HG02678 (cell line): ENCODE measurements around the gene TET1.
"Not testable (repeated sequence)": the region's sequence is repeated elsewhere in the genome, so short reads cannot be mapped to it uniquely, and the experiment has no call there.

Experiments used
- ATAC-seq: cut with Tn5 transposase; IDR thresholded peaks from one replicate; pipeline ENCODE4 v1.9.1; 2021; ENCODE audit warnings: mild to moderate bottlenecking, moderate library complexity; ENCODE audit not compliant: unreplicated experiment

Gene TET1

DNA sequence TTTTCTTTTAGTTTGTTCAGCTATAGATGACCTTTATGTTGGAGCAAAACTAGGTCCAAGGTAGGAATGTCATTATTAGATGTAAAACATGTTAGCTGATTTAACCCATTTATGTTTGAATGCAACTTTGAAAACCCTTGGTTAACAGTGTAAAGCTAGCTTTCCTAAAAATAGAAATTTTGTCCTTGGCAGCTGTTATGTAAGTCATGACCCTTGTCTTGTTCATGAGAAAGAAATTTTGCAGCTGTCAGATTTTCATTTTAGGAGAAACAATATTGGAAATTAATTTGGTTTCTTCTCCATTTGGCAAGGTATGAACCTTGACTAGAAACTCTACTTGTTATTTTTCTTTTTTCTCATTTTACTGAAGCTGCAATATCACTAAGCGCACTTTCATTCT lies 137.0 kb downstream of the TET1 start:
- ATAC-seq, result no peak

DNA sequence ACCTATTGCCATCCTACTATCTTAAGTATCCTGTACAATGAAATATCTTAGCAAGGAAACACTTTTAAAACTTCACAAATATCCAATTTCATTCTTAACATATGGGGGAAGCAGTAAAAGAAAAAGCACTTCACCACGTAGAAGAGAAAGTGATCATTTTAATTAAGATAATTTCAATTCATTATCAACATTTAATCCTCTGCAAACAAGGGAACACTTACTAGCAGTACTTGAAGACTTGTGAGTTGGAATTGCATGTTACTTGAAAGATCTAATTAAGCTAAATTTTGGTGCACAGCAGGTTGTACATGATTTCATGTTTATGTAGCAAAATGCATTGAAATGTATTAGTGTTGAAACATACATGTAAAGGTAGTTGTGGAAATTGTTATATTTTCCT lies 140.1 kb downstream of the TET1 start:
- no peak for ATAC-seq

DNA sequence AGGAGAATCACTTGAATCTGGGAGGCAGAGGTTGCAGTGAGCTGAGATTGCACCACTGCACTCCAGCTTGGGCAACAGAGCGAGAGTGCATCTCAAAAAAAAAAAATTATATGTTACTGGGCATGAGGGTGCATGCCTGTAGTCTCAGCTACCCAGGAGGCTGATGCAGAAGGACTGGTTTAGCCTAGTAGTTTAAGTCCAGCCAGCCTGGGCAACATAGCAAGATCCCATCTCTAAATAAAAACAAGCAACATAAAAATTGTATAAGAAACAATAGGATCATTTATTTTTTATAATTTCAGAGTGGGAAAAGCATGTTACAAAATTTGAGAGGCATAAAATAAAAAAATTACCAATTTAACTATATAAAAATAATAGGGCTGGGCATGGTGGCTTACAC lies 145.4 kb downstream of the TET1 start:
- ATAC-seq, result no peak

DNA sequence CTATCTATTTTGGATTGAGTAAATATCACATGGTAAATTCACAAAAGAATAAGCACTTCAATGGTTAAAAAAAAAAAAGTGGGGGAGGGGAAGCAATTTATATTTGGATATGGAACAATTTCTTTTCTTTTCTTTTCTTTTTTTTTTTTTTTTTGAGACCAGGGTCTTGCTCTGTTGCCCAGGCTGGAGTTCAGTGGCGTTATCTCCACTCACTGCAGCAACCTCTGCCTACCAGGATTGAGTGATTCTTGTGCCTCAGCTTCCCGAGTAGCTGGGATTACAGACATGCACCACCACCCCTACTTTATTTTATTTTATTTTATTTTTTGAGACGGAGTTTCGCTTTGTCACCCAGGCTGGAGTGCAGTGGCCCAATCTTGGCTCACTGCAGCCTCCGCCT lies 148.8 kb downstream of the TET1 start:
- not testable (repeated sequence) for ATAC-seq

DNA sequence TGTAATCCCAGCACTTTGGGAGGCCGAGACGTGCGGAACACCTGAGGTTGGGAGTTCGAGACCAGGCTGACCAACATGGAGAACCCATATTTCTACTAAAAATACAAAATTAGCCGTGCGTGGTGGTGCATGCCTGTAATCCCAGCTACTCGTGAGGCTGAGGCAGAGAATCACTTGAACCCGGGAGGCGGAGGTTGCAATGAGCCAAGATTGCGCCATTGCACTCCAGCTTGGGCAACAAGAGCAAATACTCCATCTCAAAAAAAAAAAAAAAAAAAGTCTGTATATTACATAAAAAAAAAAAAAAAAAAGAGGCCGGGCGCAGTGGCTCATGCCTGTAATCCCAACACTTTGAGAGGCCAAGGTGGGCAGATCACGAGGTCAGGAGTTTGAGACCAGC lies 152.9 kb downstream of the TET1 start:
- ATAC-seq, result not testable (repeated sequence)

DNA sequence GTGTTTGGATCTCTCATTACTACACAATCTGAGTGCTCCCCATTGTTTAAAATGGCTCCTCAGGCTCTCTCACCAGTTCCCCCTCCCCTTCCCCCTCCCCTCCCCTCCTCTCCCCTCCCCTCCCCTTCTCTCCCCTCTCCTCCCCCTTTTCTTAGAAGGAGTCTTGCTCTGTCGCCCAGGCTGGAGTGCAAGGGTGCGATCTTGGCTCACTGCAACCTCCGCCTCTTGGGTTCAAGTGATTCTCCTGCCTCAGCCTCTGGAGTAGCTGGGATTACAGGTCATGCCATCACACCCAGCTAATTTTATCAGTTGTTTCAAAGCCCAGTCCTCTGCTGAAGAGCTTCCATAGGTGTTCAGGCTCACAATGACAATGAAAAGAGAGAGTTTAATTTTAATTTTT lies 157.3 kb downstream of the TET1 start:
- no peak for ATAC-seq

DNA sequence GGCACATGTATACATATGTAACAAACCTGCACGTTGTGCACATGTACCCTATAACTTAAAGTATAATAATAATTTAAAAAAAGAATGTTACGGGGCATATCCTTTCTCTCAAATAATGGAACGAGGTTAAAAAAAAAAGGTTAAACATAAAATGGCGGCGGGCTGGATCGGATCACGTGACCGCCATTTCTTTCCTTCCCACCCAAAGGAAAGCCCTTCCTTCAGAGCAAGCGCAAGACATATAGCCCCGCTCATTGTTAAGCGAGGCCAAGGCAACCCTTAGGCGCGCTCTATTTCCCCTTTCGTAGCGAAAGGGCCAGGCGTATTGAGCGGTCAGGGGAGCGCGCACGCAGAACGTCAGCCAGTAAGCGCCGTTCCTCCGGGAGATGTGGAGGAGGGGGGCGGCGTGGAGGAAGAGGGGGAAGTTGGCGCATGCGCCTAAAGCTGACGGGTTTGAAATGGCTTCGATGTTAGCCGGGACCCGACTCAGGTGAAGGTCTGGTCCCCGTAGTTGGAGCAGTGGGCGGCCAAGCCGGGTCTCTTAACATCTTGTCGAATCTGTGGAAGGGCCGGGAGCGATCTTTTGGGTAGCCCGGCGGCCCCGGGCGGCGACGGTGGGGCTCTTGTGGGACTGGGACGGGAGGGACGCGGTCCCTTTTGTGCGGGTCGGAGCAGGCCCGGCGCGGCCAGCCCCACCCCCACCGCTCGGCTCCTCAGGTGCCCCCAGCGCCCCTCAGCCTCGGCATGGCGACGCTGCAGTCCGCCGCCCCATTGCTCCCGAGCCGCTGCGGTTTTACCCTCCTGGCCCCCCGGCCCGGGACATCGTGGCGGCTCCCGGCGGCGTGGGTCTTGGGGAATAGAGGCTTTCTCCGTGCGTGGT lies 160.9 kb downstream of the TET1 start, which contains the start of gene CCAR1:
Gene CCAR1 (plus strand): TSS at position 447 of the 880 bp plus-strand sequence. CDS start 1,266 bp downstream, outside the sequence.
- ATAC-seq, result peak; percentile 99

DNA sequence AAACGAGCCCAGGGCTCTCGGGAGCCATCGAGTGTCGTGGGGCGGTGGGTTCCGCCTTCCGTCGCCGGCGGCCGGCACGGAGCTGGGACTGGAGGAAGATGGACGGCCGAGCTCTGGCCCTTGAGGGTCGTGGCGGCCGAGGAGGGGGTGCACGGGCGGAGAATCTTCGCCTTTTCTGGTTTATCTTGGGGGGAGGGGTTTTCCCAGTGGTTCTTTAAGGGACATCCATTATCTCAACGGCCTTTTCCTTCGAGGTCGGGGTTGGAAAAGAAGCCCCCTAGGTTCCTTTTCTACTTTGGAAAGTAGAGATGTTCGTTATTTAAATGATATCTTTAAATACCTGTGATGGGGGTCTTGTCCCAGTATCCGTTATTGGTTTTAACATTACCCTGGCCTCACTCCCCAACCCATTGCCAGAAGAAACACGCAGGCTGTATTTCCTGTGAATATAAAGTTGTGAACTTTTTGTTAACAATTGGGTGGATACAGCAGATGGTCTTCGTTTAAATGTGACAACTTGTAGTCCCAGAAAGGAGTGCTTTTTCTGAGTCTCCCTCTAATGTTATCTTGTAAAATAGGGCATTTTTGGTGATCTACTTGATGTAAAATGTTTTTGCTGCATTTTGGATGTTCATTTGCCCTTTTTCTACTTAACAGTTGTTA lies 161.7 kb downstream of the TET1 start:
- no peak for ATAC-seq

DNA sequence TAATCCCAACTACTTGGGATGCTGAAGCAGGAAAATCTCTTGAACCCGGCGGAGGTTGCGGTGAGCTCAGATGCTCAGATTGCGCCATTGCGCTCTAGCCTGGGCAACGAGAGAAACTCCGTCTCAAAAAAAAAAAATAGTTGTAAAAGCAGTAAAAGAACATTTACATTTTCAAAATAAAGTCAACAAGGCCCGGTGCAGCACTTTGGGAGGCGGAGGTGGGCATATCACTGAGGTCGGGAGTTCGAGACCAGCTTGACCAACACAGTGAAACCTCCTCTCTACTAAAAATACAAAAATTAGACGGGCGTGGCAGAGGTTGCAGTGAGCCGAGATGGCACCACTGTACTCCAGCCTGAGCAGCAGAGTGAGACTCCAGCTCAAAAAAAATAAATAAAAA lies 164.9 kb downstream of the TET1 start:
- no peak for ATAC-seq

DNA sequence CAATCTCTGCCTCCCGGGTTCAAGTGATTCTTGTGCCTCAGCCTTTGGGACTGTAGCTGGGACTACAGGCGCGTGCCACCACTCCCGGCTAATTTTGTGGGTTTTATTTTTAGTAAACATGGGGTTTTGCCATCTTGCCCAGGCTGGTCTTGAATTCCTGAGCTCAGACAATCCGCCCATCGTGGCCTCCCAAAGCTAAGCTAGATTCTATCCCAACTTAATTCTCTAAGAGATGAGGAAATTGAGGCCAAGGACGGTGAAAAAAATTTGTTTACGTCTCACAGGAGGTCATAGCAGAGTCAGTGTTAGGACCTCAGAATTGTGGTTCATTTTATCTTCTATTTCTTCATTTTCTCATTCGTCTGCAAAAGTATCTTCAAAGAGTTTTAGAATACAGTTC lies 167.0 kb downstream of the TET1 start:
- ATAC-seq, result no peak

DNA sequence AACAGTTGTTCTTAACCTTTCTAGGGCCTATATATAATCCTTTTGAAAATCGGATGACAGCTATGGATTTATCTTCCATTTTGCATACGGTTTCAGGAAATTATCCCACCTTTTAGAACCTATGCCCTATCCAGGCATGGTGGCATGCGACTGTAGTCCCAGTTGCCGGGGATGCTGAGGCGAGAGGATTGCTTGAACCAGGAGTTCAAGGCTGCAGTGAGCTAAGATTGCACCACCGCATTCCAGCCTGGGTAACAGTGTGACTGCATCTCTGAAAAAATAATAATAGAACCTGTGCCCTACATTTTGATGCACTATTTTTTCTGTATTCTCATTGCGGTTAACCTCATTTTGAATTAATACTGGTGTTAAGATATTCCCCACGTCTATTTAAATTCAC lies 172.5 kb downstream of the TET1 start:
- no peak for ATAC-seq

DNA sequence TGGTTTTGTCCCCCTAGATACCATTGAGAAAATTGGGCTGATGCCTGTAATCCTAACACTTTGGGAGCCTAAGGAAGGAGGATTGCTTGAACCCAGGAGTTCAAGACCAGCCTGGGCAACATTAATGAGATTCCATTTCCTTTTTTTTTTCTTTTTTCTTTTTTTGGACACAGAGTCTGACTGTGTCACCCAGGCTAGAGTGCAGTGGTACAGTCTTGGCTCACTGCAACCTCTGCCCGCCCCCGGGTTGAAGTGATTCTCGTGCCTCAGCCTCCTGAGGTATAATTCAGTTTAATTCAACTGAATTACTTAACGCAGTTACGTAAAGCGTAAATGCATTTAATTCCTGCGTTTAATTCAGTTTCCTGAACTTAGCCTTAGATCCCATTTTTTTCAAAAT lies 174.2 kb downstream of the TET1 start:
- ATAC-seq, result no peak

DNA sequence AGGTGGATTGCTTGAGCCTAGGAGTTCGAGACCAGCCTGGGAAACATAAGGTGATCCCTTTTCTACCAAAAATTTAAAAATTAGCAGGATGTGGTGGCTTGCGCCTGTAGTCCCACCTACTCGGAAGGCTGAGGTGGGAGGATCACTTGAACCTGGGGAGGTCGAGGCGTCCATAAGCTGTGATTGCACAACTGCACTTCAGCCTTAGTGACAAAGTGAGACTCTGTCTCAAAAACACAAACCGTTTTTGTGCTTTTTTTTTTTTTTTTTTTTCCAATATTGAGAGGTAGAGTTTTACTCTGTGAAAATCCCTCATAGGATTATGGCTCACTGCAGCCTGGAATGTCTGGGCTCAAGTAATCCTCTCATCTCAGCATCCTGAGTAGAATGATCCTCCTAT lies 175.0 kb downstream of the TET1 start:
- no peak for ATAC-seq

DNA sequence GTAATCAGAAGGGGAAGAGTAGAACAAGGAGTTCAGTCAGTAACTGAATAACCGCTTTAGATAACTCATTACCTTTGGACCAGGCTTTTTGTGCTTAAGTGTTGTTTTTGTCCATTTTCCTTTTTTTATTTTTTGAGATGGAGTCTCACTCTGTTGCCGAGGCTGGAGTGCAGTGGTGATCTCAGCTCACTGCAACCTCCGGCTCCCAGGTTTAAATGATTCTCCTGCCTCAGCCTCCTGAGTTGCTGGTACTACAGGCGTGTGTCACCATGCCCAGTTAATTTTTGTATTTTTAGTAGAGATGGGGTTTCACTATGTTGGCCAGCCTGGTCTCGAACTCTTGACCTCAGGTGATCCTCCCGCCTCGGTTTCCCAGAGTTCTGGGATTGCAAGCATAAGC lies 175.6 kb downstream of the TET1 start:
- ATAC-seq, result not testable (repeated sequence)

DNA sequence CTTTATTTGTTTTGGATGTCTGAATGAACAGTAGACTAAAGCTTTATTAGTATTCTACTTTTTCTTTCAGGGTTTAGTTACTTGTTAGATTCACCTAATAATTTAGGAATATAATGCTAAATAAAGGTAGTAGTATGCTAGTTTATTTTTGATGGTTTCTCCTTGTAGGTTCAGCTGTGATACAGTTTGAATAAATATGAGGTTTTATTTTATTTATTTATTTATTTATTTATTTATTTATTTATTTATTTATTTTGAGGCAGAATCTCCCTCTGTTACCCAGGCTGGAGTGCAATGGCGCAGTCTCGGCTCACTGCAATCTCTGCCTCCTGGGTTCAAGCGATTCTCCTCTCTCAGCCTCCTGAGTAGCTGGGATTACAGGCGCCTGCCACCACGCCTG lies 180.5 kb downstream of the TET1 start:
- ATAC-seq, result not testable (repeated sequence)

DNA sequence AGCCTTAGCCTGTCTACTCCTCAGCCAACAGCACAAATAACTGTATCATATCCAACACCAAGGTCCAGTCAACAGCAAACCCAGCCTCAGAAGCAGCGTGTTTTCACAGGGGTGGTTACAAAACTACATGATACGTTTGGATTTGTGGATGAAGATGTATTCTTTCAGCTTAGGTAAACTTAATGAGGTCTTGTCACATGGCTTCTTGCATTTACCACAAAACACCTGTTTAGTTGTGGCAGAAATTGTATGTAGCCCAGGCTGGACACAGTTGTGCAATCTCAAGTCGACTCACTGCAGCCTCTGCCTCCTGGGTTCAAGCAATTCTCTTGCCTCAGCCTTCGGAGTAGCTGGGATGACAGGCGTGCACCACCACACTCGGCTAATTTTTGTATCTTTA lies 182.3 kb downstream of the TET1 start:
- ATAC-seq, result no peak
